ENCODE data around the gene MUC2.

The MUC2 gene

DNA sequence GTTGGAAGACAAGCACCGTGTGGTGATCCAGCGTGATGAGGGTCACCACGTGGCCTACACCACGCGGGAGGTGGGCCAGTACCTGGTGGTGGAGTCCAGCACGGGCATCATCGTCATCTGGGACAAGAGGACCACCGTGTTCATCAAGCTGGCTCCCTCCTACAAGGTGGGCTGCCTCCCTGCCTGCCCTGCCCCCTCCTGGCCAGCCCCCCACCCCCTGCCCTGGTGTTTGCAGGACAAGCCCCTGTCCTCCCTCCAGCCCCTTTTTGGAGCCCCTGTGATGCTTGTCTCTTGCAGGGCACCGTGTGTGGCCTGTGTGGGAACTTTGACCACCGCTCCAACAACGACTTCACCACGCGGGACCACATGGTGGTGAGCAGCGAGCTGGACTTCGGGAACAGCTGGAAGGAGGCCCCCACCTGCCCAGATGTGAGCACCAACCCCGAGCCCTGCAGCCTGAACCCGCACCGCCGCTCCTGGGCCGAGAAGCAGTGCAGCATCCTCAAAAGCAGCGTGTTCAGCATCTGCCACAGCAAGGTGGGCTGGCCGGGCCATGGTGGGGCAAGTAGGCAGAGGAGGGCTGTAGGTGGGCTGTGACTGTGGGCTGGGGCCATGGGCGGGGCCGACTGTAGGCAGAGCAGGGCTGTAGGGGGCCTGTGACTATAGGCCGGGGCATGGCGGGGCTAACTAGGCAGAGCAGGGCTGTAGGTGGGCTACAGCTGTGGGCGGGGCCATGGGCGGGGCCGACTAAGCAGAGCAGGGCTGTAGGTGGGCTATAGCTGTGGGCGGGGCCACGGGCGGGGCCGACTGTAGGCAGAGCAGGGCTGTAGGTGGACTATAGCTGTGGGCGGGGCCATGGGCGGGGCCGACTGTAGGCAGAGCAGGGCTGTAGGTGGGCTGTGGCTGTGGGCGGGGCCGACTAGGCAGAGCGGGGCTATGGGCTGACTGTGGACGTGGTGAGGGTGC, 13.6 kb downstream of the MUC2 start:
- H3K4me1 ChIP-seq (ENCODE audit: control insufficient read depth in 5 of 5, insufficient read depth in 5 of 5, low read length in 5 of 5) = no peaks in the 10 kb centered on the region
- peaks cover 10 to 19% (median 13%) of the 10 kb centered on the region in 5 donors for H3K27me3 ChIP-seq (ENCODE audit: control insufficient read depth in 5 of 5, insufficient read depth in 4 of 5, low read length in 5 of 5)
- peaks cover 0 to 2% (median 0%) of the 10 kb centered on the region in 5 donors for H3K9me3 ChIP-seq (ENCODE audit: control insufficient read depth in 5 of 5, low read length in 5 of 5)
- H3K4me3 ChIP-seq (ENCODE audit: low read depth in 1 of 5, low read length in 5 of 5) = no peak overlapping the region
- no peak overlapping the region for H3K27ac ChIP-seq (ENCODE audit: low read depth, low read length)
- H3K36me3 ChIP-seq (ENCODE audit: control insufficient read depth in 5 of 5, insufficient read depth in 5 of 5, low read length in 5 of 5) = no peaks in the 10 kb centered on the region
- H3K9ac ChIP-seq (ENCODE audit: low read length in 5 of 5) = no peak overlapping the region

DNA sequence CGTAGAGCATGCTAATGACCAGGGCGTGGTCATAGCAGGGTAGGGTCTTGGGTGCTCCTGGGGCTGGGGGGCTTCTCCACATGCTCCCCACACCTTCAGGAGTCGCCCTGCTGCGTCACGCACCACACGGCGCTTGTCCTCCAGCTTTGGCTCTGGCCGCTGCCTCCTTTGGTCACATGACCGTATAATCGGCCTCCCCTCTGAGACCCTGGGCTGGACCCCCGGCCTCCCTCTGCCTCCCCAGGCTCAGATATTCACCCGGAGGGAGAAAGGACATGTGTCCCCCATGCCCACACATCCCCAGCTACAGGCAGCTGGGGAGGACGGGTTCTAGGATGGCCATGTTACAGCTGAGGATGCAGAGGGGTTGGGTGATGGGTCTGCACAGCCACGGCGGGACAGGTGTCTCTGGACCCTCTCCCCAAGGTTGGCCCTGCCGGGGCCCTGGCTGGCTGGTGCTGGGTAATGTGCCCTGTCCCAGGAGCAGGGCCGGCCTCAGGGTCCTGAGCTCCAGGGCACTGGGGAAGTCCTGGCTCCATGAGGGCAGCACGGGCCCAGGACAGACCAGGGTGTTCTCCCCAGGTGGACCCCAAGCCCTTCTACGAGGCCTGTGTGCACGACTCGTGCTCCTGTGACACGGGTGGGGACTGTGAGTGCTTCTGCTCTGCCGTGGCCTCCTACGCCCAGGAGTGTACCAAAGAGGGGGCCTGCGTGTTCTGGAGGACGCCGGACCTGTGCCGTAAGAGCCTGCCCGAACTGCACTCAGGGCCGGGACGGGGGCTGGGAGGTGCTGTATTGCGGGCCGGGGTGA, 14.5 kb downstream of the MUC2 start:
- no peak overlapping the region for H3K9ac ChIP-seq (ENCODE audit: low read length in 5 of 5)
- no peak overlapping the region for H3K4me3 ChIP-seq (ENCODE audit: low read depth in 1 of 5, low read length in 5 of 5)
- peaks cover 0 to 2% (median 0%) of the 10 kb centered on the region in 5 donors for H3K9me3 ChIP-seq (ENCODE audit: control insufficient read depth in 5 of 5, low read length in 5 of 5)
- no peaks in the 10 kb centered on the region for H3K36me3 ChIP-seq (ENCODE audit: control insufficient read depth in 5 of 5, insufficient read depth in 5 of 5, low read length in 5 of 5)
- peaks cover 10 to 15% (median 12%) of the 10 kb centered on the region in 5 donors for H3K27me3 ChIP-seq (ENCODE audit: control insufficient read depth in 5 of 5, insufficient read depth in 4 of 5, low read length in 5 of 5)
- H3K27ac ChIP-seq (ENCODE audit: low read depth, low read length) = no peak overlapping the region
- no peaks in the 10 kb centered on the region for H3K4me1 ChIP-seq (ENCODE audit: control insufficient read depth in 5 of 5, insufficient read depth in 5 of 5, low read length in 5 of 5)

DNA sequence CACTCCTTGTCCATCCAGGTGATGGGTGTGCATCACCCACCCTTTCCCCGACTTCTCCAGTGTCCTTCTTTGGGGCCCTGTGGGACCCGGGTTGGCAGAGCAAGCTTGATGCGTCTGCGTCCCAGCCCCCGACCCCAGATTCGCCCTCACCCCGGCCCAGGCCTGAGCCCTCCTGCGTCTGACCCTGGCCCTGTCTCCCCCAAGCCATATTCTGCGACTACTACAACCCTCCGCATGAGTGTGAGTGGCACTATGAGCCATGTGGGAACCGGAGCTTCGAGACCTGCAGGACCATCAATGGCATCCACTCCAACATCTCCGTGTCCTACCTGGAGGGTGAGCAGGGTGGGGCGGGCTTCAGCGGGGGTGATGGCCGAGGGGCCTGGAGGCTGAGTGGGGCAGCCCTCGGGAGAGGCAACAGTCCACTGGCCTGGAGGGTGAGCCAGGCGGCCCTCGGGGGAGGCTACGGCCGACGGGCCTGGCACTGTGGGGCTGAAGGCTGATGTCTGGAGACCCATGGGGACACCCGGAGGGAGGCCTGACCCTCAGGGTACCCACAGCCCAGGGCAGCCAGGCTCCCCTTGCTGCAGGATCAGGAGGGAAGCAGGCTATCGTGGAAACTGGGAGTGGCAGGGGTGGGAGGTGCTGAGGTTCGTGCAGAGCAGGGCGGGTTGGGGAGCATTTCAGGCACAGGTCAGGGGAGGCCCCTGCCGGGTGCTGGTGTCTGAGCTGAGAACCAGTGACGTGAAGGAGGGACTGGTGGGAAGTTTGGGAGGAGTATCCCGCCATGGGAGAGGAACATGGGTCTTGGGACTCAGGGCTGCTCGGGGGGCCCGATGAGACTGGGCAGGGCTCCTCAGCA, 15.3 kb downstream of the MUC2 start:
- Histone ChIP-seq H3K9ac (ENCODE audit: low read length in 5 of 5) (no peak overlapping the region), H3K36me3 (ENCODE audit: control insufficient read depth in 5 of 5, insufficient read depth in 5 of 5, low read length in 5 of 5) (no peaks in the 10 kb centered on the region), H3K9me3 (ENCODE audit: control insufficient read depth in 5 of 5, low read length in 5 of 5) (peaks cover 0 to 2% (median 0%) of the 10 kb centered on the region in 5 donors), H3K4me1 (ENCODE audit: control insufficient read depth in 5 of 5, insufficient read depth in 5 of 5, low read length in 5 of 5) (no peaks in the 10 kb centered on the region), H3K27ac (ENCODE audit: low read depth, low read length) (no peak overlapping the region), H3K4me3 (ENCODE audit: low read depth in 1 of 5, low read length in 5 of 5) (no peak overlapping the region), H3K27me3 (ENCODE audit: control insufficient read depth in 5 of 5, insufficient read depth in 4 of 5, low read length in 5 of 5) (peaks cover 6 to 11% (median 7%) of the 10 kb centered on the region in 5 donors)

DNA sequence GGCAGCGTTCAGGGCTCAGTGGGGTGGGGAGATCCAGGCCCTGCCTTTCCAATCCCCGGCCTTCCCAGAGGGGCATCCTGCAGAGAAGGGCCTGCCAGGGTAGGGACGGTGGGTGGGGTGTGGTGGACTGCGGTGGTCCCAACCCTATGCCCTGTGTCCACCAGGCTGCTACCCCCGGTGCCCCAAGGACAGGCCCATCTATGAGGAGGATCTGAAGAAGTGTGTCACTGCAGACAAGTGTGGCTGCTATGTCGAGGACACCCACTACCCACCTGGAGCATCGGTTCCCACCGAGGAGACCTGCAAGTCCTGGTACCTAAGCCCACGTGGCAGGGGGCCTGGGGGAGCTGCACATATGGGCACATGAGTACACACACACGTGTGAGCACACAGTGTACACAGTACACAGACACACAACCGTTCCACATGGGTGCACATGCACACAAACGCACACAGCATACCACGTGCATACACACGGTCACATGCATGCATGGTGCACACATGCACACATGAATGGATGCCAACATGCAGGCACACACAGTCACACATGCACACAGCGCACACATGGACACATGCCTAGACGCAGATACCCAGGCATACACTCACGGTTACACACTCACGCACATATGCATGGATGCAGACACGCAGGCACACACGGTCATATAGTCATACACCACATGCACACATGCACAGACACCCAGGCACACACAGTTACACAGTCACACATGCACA, 16.1 kb downstream of the MUC2 start:
- Histone ChIP-seq H3K4me3 (ENCODE audit: low read depth in 1 of 5, low read length in 5 of 5) (no peak overlapping the region), H3K27me3 (ENCODE audit: control insufficient read depth in 5 of 5, insufficient read depth in 4 of 5, low read length in 5 of 5) (peaks cover 4 to 9% (median 7%) of the 10 kb centered on the region in 5 donors), H3K9me3 (ENCODE audit: control insufficient read depth in 5 of 5, low read length in 5 of 5) (peaks cover 0 to 2% (median 0%) of the 10 kb centered on the region in 5 donors), H3K9ac (ENCODE audit: low read length in 5 of 5) (no peak overlapping the region), H3K4me1 (ENCODE audit: control insufficient read depth in 5 of 5, insufficient read depth in 5 of 5, low read length in 5 of 5) (no peaks in the 10 kb centered on the region), H3K36me3 (ENCODE audit: control insufficient read depth in 5 of 5, insufficient read depth in 5 of 5, low read length in 5 of 5) (no peaks in the 10 kb centered on the region), H3K27ac (ENCODE audit: low read depth, low read length) (no peak overlapping the region)

DNA sequence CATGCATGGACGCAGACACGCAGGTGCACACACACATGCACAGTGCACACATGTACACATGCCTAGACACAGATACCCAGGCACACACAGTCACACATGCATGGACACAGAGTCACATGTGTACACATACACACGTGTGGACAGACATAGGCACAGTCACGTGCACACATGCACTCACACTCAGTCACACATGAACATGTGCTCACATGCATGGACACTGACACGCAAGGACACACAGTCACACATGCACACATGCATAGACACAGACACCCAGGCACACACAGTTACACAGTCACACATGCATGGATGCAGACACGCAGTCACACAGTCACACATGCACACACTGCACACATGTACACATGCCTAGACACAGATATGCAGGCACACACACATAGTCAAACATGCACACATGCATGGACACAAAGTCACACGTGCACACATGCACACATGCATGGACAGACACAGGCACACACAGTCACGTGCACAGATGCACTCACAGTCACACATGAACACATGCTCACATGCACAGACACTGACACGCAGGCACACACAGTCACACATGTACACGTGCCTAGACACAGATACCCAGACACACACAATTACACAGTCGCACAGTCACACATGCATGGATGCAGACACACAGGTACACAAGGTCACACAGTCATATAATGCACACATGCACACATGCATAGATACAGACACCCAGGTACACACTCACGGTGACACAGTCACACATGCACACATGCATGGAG, 16.8 kb downstream of the MUC2 start:
- Histone ChIP-seq H3K9me3 (ENCODE audit: control insufficient read depth in 5 of 5, low read length in 5 of 5) (peaks cover 0 to 2% (median 0%) of the 10 kb centered on the region in 5 donors), H3K9ac (ENCODE audit: low read length in 5 of 5) (no peak overlapping the region), H3K4me3 (ENCODE audit: low read depth in 1 of 5, low read length in 5 of 5) (no peak overlapping the region), H3K27ac (ENCODE audit: low read depth, low read length) (no peak overlapping the region), H3K36me3 (ENCODE audit: control insufficient read depth in 5 of 5, insufficient read depth in 5 of 5, low read length in 5 of 5) (no peaks in the 10 kb centered on the region), H3K27me3 (ENCODE audit: control insufficient read depth in 5 of 5, insufficient read depth in 4 of 5, low read length in 5 of 5) (peaks cover 2 to 4% (median 2%) of the 10 kb centered on the region in 5 donors), H3K4me1 (ENCODE audit: control insufficient read depth in 5 of 5, insufficient read depth in 5 of 5, low read length in 5 of 5) (no peaks in the 10 kb centered on the region)

DNA sequence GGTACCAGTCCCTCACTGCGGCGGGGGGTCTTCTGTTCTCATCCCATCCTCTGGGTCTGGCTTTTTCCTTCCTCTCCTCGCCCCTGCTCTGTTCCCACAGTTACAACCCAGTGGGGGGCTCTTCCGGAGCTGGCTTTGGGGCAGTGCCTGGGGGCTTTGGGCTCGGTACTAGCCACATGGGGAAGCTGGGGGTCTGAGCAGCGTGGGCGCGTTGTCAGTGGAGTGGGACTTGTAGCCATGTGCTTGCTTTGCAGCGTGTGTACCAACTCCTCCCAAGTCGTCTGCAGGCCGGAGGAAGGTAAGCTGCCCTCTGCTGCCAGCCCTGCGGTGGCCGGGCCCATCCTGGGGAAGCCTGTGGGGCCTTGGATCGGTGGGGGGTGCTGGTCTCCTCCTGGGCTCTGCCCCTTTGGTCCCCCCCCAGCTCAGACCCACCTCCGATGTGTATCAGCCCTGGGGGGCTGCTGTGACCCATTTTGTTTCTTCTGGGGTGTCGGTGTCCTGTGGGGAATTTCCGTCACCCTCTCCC, 17.5 kb downstream of the MUC2 start:
- H3K27me3 ChIP-seq (ENCODE audit: control insufficient read depth in 5 of 5, insufficient read depth in 4 of 5, low read length in 5 of 5) = no peaks in the 10 kb centered on the region
- H3K4me3 ChIP-seq (ENCODE audit: low read depth in 1 of 5, low read length in 5 of 5) = no peak overlapping the region
- no peak overlapping the region for H3K27ac ChIP-seq (ENCODE audit: low read depth, low read length)
- no peaks in the 10 kb centered on the region for H3K36me3 ChIP-seq (ENCODE audit: control insufficient read depth in 5 of 5, insufficient read depth in 5 of 5, low read length in 5 of 5)
- H3K9me3 ChIP-seq (ENCODE audit: control insufficient read depth in 5 of 5, low read length in 5 of 5) = peaks cover 0 to 2% (median 0%) of the 10 kb centered on the region in 5 donors
- H3K9ac ChIP-seq (ENCODE audit: low read length in 5 of 5) = no peak overlapping the region
- no peaks in the 10 kb centered on the region for H3K4me1 ChIP-seq (ENCODE audit: control insufficient read depth in 5 of 5, insufficient read depth in 5 of 5, low read length in 5 of 5)

DNA sequence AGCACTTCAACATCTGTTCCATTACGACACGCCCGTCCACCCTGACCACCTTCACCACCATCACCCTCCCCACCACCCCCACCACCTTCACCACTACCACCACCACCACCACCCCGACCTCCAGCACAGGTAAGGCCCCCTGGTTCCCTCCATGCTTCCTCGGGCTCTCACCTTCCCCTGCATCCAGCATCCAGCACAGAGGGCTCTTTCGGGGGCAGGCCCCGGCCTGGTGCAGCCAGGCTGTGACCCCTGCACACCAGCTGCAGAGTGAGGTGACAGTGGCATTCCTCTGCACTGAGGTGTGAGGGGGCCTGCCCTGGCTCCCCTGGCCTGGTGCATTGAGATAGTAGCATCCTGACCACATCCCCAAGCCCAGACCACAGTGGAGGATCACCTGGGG, 18.2 kb downstream of the MUC2 start:
- no peaks in the 10 kb centered on the region for H3K27me3 ChIP-seq (ENCODE audit: control insufficient read depth in 5 of 5, insufficient read depth in 4 of 5, low read length in 5 of 5)
- H3K36me3 ChIP-seq (ENCODE audit: control insufficient read depth in 5 of 5, insufficient read depth in 5 of 5, low read length in 5 of 5) = no peaks in the 10 kb centered on the region
- no peak overlapping the region for H3K4me3 ChIP-seq (ENCODE audit: low read depth in 1 of 5, low read length in 5 of 5)
- no peaks in the 10 kb centered on the region for H3K4me1 ChIP-seq (ENCODE audit: control insufficient read depth in 5 of 5, insufficient read depth in 5 of 5, low read length in 5 of 5)
- no peak overlapping the region for H3K27ac ChIP-seq (ENCODE audit: low read depth, low read length)
- peaks cover 0 to 2% (median 0%) of the 10 kb centered on the region in 5 donors for H3K9me3 ChIP-seq (ENCODE audit: control insufficient read depth in 5 of 5, low read length in 5 of 5)
- no peak overlapping the region for H3K9ac ChIP-seq (ENCODE audit: low read length in 5 of 5)

DNA sequence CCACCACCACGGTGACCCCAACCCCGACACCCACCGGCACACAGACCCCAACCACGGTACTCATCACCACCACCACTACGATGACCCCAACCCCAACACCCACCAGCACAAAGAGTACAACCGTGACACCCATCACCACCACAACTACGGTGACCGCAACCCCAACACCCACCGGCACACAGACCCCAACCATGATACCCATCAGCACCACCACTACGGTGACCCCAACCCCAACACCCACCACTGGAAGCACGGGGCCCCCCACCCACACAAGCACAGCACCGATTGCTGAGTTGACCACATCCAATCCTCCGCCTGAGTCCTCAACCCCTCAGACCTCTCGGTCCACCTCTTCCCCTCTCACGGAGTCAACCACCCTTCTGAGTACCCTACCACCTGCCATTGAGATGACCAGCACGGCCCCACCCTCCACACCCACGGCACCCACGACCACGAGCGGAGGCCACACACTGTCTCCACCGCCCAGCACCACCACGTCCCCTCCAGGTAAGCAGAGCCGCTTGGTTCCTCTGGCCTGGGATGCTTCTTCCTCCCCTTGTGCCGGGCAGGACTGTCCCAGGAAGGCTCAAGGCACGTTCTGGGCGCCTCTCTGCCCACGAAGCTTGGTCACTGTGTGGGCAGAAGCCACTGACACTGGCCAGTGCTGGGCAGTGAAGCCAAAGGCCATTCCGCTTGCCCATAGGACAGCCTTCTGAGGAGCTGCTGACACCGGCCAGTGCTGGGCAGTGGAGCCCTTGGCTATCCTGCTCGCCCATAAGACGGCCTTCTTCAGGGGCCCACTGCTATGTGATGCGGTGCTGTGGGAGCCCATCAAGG, 25.1 kb downstream of the MUC2 start:
- peaks cover 0 to 4% (median 0%) of the 10 kb centered on the region in 5 donors for H3K27me3 ChIP-seq (ENCODE audit: control insufficient read depth in 5 of 5, insufficient read depth in 4 of 5, low read length in 5 of 5)
- H3K4me3 ChIP-seq (ENCODE audit: low read depth in 1 of 5, low read length in 5 of 5) = no peak overlapping the region
- H3K9ac ChIP-seq (ENCODE audit: low read length in 5 of 5) = no peak overlapping the region
- no peaks in the 10 kb centered on the region for H3K9me3 ChIP-seq (ENCODE audit: control insufficient read depth in 5 of 5, low read length in 5 of 5)
- no peaks in the 10 kb centered on the region for H3K36me3 ChIP-seq (ENCODE audit: control insufficient read depth in 5 of 5, insufficient read depth in 5 of 5, low read length in 5 of 5)
- no peaks in the 10 kb centered on the region for H3K4me1 ChIP-seq (ENCODE audit: control insufficient read depth in 5 of 5, insufficient read depth in 5 of 5, low read length in 5 of 5)
- H3K27ac ChIP-seq (ENCODE audit: low read depth, low read length) = no peak overlapping the region
